Hair follicle dermal papilla cell (primary cell): ENCODE results near the gene F7. TPM values are rescaled to one million over a fixed set of nuclear protein-coding genes. Genes with fewer than 3 reads are reported as not detected.

ENCODE experiments used
- small RNA-seq: library from RNA; depleted of rRNA; stranded (forward); fragments of <200 nt; gene quantifications from one replicate; pipeline ENCODE3, GENCODE V24; 2012
- total RNA-seq: library from RNA; depleted of rRNA; stranded (reverse); fragments of >200 nt; gene quantifications from 2 replicates; pipeline ENCODE4 v1.2.3, GENCODE V29; 2012

The F7 gene
- total RNA-seq = under 0.01 and 0.12 TPM in 2 replicates

DNA sequence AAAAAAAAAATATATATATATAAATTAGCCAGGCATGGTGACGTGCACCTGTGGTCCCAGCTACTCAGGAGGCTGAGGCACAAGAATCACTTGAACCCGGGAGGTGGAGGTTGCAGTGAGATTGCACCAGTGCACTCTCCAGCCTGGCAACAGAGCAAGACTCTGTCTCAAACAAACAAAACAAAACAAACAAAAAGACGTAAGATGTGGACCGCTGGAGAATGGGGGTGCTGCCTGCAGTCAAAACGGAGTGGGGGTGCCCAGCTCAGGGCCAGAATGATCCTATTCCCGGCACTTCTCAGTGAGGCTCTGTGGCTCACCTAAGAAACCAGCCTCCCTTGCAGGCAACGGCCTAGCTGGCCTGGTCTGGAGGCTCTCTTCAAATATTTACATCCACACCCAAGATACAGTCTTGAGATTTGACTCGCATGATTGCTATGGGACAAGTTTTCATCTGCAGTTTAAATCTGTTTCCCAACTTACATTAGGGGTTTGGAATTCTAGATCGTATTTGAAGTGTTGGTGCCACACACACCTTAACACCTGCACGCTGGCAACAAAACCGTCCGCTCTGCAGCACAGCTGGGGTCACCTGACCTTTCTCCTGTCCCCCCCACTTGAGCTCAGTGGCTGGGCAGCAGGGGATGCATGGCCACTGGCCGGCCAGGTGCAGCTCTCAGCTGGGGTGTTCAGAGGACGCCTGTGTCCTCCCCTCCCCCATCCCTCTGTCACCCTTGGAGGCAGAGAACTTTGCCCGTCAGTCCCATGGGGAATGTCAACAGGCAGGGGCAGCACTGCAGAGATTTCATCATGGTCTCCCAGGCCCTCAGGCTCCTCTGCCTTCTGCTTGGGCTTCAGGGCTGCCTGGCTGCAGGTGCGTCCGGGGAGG is at the start of gene F7:
TSS of gene F7 (plus strand) at position 760 of the 889 bp plus-strand sequence. CDS start at position 811, 51 bp downstream.

DNA sequence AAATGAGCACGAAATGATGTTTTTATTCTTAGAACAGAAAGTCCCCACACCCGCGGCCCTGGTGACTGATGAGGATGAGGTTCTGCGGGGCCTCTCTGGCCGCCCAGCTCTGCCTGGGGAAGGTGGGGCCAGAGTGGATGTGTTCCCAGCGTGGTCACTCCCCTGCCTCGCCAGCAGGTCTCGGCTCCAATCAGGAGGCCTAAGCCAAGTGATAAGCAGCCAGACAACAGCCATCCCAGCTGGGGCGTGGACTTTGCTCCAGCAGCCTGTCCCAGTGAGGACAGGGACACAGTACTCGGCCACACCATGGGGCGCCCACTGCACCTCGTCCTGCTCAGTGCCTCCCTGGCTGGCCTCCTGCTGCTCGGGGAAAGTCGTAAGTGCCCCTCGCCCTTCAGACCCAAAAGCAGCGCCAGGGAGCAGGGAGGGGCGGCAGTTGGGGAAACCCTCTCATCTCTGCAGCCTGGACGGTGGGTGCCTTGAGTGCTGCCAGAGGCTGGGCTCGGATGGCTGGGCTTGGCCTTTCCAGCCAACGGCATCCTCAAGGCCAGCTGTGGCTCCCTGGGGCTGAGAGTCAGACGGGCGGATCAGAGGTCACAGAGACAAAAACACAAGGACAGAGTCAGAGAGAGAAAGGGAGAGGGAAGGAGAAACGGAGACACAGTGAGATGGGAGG is 17.1 kb downstream of the F7 start, which contains the start of gene F10:
TSS of gene F10 (plus strand) at position 250 of the 676 bp plus-strand sequence. CDS start at position 307, 57 bp downstream.

DNA sequence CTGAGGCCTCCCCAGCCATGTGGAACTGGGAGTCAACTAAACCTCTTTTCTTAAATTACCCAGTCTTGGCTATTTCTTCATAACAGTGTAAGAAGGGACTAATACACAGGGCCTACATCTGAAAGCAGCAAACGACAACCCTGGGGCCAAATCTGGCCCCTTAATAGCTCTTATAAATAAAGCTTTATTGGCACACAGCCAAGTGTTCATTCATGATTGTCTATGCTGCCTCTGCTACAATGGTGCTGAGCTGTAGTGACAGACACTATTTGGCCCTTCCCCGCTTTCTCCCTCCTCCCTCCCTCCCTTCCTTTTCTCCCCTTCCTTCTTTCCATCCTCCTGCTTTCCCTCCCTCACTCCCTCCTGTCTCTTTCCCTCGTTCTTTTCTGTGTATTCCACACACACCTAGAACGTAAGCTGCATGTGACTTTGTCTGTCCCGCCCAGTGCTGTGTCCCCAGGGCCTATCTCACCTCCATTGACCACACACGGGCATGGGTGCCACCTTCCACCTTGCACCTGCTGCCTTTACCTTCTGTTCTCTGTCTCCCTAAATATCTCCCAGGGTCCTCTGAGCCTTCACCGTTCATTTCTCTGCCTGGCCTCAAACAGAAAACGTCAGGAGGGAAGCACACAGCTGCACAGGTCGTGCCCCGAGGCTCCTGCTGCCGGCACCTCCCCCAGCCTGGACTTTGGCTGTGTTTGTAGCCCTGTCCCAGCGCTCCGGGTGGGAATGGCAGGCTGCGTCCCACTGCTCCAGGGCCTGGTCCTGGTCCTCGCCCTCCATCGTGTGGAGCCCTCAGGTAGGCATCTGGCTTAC is 52.5 kb downstream of the F7 start, which contains the start of gene PROZ:
TSS of gene PROZ (plus strand) at position 720 of the 819 bp plus-strand sequence. CDS start at position 733, 13 bp downstream.

Small RNA genes within 50 kb of the gene (small RNA-seq; reads per million reads assigned to genes)
- not detected for gene AL137002.1

Other genes with a start within 250 kb of the F7 start
- 1.7 and 2.1 TPM in 2 replicates for gene MCF2L, start 136.6 kb upstream of the F7 start, total RNA-seq
- 5.7 and 10.6 TPM in 2 replicates for gene F10, start 17.0 kb downstream of the F7 start, total RNA-seq
- not detected in 2 replicates for gene PROZ, start 52.9 kb downstream of the F7 start, total RNA-seq
- 44.4 and 58.6 TPM in 2 replicates for gene PCID2, start 102.9 kb downstream of the F7 start, total RNA-seq
- 111 and 133 TPM in 2 replicates for gene CUL4A, start 103.8 kb downstream of the F7 start, total RNA-seq
- gene LAMP1, start 191.4 kb downstream of the F7 start, total RNA-seq = 203 and 213 TPM in 2 replicates